SW 1271 (cell line): Measurements from ENCODE around the gene BET1.

Source experiments
- DNase-seq, 2 experiments: peaks; one replicate each; lab custom pipeline; 2025; lab: John Stamatoyannopoulos, UW

Gene BET1

DNA sequence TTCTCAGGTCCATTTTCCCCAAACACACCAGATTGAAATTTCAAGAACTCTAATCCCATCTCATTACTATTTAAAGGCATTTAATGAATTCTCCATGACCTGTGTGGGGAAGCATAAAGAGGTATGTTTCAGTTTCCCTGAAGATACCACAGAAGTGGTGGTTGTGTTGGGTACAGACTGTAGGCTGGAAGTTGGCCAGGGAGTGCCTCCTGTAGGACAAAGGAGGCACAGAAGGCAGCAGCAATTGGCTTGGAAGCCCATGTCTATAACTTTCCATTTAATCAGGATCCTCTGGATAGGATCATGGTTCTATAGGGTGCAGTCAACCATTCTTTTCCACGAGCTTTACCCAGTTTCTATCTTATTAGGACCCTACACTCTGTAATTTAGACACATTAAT lies 8.6 kb upstream of the BET1 start:
- DNase-seq: no peak

DNA sequence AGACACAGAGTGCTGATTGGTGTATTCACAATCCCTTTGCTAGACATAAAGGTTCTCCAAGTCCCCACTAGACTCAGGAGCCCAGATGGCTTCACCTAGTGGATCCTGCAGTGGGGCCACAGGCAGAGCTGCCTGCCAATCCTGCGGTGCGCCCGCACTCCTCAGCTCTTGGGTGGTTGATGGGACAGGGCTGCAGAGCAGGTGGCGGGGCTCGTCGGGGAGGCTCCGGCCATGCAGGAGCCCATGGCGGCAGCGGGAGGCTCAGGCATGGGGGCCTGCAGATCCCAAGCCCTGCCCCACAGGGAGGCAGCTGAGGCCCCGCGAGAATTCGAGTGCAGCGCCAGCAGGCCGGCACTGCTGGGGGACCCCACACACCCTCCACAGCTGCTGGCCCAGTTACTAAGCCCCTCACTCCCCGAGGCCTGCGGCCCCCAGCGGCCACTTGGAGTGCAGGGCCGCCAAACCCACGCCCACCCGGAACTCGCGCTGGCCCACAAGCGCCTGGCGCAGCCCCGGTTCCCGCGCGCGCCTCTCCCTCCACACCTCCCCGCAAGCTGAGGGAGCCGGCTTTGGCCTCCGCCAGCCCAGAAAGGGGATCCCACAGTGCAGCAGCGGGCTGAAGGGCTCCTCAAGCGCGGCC lies 7.7 kb upstream of the BET1 start:
- DNase-seq: no peak

DNA sequence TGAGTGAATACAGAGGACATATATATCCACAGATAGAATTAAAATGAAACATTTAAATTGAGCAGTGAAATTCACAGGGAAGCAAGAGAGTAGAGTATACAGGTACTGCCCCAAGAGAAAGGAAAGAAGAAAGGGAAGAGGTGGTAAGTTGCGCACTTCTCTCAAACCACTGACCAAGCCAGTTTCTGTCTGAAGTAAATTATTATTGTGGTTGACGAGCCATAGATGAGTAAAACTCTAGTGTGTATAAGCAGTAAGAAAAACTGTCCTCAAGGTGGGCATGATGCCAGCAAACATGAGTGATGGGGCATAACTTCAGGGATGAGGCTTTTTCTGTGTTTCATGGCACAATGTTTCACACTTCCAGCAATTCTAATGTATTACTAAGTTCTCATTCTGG lies 4.4 kb upstream of the BET1 start:
- DNase-seq: no peak

DNA sequence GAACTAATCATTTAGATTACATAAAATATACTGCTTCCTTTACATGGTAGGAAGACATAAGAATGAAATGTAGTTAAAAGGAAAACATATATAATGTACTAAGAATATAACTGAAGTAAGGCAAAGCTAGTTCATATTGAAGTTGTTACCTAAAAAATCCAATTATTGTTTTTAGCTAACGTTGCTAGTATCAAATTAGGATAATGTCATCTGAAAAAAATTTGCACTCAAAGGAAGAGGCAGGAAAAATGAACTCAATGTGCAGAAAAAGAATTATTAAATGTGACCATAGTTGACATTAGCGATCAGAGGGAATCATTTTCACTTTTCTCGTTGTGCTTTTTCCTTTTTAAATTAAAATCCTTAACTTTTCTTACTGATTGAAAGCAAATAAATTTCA lies 1.6 kb upstream of the BET1 start:
- no peak for DNase-seq

DNA sequence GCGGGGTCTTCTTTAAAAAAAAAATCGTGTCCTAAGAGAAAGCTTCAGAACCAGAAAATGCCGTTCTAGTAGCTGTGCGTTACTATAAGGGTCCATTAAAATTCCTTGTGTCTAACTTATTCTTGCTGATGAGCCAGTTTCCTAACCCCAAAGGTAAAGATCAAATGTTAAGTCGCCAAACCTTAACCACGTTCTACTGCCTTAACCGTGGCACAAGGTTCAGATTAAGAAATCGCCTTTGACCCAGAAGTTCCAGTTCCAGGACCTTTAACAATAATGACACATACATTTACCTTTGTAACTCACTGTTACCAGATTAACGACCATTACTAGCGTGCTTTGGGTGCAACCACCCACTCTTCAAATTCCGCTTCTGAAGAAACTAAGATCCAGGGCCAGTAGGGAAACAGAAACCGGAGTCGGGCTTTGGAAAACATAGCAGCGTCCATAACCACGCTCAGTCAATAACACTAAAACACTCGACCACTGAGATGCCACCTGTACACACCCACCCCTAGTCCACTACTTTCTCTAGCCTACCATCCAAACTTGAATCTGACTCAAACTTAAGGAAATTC lies 620 bp downstream of the BET1 start:
- peak in 1 of 2 experiments; percentile 27 for DNase-seq

DNA sequence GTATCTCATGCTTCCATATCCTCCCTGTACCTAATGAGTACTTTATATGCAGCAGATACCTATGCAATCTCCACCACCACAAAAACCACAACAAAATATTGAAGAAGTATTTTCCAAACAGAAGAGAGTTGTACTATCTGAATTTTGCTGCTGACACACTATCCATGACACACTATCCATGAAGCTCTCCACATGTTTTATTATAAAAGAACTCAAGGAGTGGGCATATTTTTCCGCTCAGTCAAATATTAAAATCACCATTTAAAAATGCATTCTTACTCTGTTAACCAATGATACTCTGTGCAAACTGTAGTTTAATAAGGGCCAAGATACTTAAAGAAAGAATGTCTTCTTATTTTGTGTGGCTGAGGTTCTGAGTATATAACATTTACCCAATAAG lies 2.8 kb downstream of the BET1 start:
- DNase-seq: no peak

DNA sequence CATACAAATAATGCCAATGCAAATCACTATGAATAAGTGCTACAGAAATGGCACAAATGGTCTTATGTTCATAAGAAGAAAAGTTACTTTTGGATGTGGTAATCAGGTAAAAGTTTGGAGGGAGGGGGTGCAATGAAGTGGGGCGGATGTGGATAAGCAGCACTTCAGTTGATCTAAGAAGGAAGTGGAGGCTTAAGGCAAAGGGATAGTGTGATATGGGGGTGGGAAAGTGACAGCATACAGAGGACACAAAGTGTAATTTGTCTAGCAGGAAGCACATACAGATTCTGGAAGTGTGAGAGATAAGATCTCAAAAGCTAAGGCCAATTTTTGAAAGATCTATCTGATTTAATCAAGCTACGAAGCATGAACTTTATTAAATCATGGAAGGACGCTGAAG lies 6.3 kb downstream of the BET1 start:
- no peak for DNase-seq

DNA sequence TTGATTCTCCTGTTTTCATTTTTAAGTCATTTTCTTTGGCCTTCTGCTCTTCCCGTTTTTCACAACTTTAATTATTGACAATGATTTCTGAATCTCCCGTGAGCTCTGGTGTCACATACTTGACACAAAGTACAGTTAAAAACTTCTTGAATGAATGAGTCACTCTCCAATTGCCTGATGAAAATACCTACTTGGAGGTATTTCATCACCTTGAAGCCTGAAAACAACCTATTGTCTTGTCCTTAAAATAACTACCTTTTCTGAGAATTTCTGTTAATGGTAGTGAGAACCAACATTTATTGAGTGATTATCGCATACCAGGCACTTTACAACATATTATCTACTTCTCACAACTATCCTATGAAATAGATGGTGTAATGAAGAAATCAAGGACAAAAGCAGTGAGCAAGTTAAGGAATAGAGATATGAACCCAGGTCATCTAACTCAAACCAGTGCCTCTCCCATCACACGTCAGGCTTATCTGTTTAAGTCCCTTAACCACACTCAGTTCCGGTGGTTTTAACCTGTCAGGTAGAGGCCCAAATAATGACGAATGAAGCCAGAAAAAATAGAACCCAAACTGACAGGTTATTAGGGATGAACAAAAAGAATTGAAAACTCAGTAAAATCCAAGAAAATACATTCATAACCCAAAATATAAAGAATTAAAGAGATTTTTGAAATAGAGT lies 11.6 kb downstream of the BET1 start:
- no peak for DNase-seq

DNA sequence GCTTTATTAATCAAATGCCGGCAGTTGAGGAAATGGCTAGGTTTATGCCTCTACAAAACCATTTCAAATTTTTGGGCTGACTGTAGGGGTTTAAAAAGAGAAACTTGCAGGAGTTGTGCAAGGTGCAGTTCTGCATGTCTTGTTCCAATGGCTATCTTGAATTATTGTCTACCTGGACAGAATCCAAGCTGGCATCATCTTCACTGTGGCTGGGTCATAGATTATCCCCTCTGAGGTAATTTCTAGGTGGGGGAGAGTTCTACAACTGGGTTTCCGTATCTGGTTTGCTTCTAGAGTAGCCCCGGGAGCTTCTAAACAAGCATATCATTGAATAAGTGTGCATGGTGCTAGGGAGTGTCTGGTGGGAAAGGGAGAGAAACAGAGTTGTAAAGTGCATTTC lies 16.9 kb downstream of the BET1 start:
- DNase-seq: no peak

DNA sequence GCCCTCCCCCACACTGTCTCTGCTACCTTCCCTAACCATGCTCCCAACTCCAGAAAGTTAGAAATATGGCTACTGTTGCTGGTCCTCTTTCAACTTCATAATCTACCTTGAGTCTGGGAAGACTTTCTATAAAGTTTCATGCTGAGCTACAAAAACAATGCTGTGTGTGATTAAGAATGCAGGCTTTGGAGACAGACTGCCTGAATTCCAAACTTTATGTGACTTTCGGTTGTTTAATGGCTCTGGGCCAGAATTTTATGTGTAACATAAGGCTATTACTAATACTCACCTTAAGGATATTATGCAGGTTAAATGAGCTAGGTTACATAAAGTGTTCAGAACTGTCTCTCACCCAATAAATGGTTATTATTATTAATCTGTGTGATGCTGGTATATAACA lies 19.1 kb downstream of the BET1 start:
- DNase-seq: no peak

DNA sequence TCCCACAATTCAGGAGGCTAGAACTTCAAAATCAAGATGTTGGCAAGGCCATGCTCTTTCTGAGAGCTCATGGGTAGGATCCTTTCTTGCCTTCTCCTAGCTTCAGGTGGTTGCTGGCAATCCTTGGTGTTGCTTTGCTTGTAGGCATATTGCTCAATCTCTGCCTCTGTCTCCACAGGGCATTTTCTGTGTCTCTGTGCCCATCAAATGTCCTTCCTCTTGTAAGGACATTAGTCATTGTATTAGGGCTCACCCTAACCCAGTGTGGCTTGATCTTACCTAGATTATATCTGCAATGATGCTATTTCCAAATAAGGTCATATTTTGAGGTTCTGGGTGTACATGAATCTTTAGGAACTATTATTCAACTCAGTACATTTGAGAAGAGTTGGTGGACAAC lies 20.1 kb downstream of the BET1 start:
- DNase-seq: no peak

DNA sequence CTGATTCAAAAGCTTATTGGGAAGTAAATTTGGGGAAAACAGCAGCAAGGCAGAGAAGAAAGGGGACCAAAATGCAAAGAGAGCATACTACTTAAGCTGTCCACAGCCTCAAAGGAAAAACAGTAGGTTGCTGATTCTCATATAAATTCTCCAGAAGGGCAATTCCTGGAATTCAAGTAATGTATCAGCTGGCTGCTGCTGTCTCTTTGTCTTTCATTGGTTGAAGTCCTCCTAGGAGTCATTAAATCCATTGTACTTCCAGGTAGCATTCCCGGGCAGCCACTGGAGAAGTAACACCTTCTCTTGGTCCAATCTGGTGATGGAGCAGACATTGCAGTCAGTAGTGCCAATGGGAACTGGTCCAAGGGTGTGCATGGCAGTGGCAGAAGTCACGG lies 22.7 kb downstream of the BET1 start:
- no peak for DNase-seq

DNA sequence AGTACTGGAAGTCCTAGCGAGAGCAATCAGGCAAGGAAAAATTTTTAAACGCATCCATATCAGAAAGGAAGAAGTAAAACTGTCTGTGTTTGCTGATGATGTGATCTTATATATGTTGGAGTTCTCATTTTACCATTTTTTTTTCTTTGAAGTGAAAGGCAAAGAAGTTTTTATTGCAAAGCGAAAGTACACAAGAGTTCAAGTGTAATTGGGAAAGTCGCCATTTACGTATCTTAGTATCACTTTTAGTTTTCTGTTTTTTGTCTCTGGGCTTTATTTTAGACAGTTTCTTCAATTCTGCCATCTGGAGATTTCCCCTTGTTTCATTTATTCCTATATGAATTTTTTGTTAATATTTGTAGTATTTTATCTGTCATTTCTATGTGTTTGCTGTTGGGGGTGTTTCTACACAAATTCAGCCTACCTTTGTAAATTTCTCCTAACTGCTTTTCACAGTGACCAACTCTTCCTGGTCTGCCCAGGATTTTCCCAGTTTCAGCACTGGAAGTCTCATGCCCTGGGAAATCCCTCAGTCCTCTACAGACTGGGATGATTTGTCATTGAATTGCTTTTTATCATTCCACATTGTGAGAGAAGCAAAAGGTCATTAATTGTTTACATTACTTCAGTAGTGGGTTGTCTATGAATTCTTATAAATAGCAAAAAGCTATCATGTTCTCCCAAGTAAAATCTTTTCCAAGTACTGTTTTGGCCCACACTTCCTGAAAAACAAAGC lies 23.2 kb downstream of the BET1 start:
- DNase-seq: no peak

DNA sequence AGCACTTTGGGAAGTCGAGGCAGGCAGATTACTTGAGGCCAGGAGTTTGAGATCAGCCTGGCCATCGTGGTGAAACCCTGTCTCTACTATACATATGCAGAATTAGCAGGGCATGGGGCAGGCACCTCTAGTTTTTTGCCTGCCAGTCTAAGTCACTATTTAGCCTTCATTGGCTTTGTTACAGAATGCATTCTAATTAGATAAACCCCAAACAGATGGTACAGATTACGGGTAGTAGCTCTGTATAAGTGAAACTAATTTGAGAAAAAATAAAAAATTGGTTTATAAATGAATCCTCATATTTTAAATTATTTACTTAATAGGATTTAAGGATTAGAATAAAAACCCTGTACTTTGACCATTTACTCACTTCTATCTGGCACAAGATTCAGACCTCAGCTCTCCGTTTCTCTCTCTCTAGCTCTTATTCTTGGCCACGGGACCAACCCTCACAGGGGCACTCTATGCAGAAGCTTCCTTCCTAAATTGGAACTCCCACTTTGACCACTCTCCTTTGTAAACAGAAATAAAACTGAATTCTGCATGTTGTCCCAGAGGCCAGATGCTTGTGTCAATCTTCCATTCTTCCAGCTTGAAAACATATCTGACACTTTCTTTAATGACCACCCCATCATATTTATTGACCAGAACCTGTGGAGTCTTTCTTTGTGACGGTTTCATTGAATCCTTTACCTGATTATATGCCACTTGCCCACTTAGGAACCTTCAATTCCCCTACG lies 26.8 kb downstream of the BET1 start:
- no peak for DNase-seq

DNA sequence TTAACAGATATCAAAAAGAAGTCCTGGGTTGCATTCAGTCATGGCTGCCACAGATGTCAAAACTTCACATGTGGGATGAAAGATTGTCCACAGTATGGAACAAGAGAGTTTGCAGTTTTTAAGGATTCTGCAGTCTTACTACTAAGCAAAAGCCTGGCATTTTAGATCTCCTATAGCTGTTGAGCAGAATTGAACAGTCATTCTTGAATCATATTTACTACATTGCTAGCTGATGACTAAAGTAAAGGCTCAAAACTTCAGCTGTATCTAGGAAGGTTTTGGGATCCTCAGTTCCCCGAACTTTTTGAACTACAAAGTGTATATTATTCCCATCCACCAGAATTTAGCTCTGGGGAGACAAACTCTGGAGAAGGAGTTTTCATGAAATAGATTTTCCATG lies 31.0 kb downstream of the BET1 start:
- DNase-seq: no peak

DNA sequence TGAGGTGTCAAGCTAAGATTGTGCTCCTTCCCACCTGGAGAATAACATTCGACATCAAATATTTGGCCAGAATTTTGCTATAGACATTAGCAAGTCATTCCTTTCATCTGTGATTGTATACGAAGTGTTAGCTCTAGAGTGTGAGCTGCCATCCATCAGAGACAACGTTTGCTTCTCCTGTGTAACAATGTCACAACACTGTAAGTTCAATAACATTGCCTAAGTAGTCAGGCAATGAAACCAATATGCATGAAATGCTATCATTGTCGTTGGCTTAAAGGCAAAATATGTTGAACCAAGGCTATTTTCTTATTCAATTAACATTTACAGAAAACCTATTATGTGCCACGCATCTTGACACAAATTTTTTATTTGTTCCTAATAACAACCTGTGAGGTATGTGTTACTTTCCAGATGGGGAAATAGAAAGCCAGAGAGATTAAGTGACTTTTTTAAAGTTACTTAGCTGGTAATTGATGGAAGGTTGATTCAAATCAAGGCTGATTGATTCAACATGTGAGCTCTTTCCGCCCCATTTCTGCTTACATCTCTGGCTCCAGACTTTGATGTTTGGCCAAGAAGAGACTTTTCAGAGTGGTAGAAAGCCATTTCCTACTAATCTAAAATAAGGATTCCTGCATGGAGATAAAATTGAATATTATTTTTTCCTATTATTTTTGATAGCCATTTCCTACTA lies 32.0 kb downstream of the BET1 start:
- no peak for DNase-seq

DNA sequence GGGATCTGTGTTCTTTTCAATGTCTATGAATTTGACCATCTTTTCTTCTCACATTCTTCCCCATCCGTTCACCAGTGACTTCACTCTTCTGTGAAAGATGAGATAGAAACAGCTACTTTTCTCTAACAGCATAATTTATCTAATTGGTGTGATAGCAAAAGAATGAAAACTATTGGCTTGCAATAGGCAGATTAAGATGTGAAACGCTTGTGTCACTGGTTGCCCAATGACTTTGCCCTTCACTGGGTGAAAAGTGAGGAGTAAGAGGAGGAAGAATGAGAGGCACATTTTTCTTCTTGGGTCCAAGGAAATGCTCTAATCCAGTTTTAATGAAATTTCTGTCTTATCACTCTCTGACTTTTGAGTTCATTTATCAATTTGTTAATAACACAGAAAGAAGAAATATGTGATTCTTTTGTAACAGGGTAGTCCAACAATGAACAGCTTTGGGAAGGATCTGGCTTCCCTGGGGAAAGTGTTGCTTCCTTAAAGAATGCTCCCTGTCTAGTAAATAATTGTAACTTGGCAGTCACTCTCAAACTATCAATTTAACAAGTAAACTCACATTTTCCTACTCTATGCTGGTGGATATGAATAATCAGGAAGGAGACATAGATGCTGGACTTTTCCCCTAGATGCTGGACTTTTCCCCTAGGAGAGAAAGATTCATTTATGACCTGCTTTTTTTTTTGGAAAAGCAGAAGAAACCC lies 35.1 kb downstream of the BET1 start:
- DNase-seq: no peak

DNA sequence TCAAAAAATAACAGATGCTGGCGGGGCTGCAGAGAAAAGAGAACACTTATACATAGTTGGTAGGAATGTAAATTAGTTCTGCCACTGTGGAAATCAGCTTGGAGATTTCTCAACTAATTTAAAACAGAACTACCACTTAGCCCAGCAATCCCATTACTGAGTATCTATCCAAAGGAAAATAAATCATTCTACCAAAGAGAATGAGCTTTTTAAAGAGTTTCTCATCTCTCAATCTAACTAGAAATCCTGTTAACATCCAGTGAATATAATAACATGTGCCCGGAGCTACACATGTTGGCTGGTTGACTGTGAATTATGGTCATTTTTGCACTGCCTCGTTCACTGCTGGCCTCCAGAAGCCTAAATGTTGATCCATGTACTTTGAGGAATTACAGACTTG lies 39.3 kb downstream of the BET1 start:
- DNase-seq: no peak

DNA sequence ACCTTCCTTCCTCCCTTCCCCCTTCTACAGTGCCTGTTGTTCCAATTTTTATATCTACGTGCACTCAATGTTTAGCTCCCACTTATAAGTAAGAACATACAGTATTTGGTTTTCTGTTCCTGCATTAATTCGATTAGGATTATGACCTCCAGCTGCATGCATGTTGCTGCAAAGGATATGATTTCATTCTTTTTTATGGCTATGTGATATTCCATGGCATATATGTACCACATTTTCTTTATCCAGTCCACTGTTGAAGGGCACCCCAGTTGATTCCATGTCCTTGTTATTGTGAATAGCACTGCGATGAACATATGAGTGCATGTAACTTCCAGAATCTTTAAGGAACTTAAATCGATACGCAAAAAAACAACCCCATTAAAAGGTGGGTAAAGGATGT lies 39.9 kb downstream of the BET1 start:
- no peak for DNase-seq

DNA sequence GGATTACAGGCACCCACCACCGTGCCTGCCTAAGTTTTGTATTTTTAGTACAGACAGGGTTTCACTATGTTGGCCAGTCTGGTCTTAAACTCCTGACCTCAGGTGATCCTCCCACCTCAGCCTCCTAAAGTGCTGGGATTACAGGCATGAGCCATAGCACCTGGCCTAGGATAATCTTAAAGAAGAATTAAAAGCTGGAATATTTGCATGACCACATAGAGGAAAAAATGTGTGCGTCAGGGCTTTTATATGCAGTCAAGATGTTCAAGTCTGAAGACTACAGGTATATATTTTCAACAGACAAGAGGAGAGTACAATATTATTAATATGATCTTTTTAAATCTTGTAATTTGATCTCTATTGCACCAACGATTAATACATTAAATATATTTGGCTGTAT lies 43.2 kb downstream of the BET1 start:
- DNase-seq: no peak

DNA sequence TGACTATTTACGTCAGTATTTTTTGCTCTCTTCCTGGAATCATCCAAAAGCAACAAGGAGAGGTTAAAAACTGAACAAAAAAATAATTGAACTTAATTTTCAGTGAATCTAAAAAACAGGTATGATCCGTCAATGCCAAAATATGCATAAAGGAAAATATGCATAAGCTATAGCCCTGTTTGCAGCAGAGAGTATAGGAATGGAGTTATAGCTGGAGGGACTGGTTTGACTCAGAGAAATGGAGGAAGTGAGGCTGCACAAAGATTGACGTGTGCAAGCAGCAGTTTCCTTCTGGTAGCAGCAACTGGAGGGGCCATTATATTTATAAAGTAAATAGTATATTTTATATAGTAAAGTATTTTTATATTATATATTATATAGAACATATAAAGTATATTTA lies 45.5 kb downstream of the BET1 start:
- no peak for DNase-seq
